Hepatic stellate cell (primary cell): Measurements from ENCODE around the gene ATF5.

ENCODE experiments used
- DNase-seq: peaks from one replicate; pipeline ENCODE4 v3.0.0; 2011; ENCODE audit warnings: low spot score

ATF5 gene

DNA sequence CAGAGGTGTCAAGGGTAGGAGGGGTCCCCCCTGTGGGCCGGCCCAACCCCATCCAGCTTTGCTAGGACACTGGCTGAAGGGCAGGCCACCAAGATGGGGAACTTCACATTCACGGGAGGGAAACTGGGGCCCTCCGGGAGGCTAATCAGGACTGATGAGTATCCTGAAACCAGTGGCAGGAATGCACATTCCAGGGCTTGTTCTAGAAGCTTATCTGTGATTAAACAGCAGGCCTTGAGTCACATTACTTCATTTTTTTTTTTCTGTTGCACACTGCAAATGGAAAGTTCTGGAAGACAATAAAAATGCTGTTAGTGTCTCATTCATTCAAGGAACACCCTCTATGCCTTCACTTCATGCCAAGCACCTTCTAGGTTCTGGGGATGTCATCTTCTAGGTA, 47.5 kb downstream of the ATF5 start:
- no peak for DNase-seq

DNA sequence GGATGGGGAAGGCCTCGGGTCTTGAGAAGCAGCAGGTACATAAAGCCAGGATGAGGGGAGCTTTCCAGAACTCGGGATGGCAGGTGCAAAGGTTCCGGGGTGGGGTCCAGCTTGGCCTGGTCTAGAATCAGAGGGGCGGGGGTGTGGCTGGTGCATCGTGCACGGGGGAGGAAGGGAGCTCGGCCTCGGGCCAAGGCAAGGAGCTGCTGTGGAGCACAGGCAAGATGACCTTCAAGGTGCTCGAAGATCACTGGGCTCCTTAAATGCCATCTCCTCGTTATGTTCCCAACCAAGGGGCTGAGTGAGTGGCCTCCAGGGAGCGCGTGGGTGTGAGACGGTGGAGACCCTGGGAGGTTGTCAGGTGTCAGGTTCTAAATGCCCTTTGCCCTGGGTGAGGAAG, 48.1 kb downstream of the ATF5 start:
- DNase-seq = no peak

DNA sequence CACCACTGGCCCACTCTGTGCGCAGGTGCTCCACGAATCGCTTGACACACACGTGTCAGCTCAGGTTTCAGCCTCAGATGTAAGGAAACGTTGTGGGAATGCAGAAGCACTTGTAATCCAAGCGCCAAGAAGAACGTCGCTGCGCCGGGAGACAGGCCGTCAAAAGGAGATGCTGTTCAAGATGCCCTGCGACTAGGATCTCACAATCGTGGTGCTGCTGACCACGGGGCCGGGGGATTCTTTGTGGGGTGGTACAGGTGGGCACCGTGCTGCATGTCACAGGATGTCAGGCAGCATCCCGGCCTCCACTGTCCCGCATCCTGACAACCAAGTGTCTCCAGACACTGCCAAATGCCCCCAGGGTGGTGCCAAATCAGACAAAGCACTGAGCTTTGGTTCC, 48.9 kb downstream of the ATF5 start:
- no peak for DNase-seq

DNA sequence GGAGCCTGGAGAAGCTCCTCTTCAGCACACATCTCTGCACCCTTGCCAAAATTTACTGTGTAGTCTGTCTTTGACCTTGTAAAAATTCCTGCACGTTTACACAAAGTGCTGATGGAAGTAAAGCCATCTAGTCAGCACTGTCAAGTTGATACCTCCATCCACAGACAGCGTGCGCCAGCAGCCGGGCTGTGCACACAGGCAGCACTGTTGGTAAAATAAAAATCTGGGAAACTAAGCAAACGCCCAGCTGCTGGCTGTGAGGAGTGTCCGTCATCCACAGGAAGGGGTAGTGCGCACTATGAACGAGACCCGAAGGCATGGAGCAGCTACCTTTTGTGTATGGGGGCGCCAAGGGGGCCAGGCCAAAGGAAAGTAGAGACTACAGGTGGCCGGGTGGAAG, 49.3 kb downstream of the ATF5 start:
- DNase-seq = no peak

DNA sequence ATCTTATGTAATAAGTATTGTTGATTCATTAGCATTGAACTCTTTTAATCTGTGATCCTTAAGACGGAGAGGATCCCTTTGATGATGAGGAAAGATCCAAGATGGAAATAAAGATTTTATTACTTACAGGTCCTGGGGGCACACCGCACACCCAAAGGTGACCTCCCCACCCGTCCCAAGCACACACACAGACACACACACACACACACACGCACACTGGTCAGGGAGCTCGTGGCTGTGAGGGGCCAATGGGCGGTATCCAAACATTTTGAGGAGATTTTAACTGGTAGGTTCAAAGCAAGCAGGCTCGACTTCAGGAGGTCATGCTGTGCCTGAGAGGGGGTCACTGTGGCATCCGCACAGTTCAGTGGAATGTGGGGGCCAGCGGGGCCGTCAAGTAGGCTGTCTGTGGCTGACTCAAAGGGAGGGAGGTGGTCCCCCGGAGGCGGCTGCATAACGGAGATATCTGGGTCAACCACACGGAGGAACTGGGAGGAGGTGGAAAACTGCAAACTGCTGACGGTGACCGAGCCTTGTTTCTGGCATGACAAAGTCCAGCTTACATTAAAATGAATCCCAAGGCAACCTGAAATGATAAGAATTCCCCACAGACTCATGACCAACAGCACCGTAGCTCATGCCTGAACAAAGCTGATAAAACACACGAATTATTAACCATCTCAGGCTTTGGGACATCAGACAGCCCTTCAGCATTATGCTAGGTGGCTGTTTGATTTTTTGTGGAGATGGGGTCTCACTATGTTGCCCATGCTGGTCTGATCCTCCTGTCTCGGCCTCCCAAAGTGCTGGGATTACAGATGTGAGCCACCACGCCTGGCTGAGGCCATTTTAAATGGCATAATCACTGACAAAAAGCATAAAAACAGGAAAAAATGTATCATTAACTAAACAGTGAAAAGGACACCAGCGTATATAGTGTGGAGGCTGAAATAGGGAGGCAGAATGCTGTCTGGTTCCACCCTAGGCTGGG, 52.9 kb downstream of the ATF5 start:
- no peak for DNase-seq
